HG03175 (cell line): ENCODE measurements around the gene ITGB5.
"Not testable (repeated sequence)": the region's sequence is repeated elsewhere in the genome, so short reads cannot be mapped to it uniquely, and the experiment has no call there.

ENCODE experiments used
- ATAC-seq: cut with Tn5 transposase; IDR thresholded peaks from one replicate; pipeline ENCODE4 v1.9.1; 2021; ENCODE audit warnings: mild to moderate bottlenecking, moderate library complexity; ENCODE audit not compliant: unreplicated experiment

Gene ITGB5

GRCh38 chr3:124791142-124791541 is 96.0 kb downstream of the ITGB5 start:
- ATAC-seq: no peak

DNA sequence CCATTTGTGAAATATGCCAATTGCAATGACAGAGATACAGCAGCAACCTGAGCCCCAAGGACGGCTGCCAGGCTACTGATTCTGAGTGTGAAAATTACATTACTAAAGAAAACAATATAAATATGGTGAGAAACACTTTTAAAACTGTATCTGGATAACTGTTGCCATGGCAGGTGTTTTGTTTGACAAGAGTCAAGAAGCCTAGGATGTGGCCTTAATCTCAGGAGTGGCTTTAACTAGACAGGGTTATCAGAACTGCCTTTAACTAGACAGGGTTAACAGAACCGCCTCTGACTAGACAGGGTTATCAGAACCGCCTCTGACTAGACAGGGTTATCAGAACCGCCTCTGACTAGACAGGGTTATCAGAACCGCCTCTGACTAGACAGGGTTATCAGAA is 98.1 kb downstream of the ITGB5 start:
- not testable (repeated sequence) for ATAC-seq

GRCh38 chr3:124788254-124788745 is 98.9 kb downstream of the ITGB5 start:
- no peak for ATAC-seq

GRCh38 chr3:124787476-124788195 is 99.5 kb downstream of the ITGB5 start:
- no peak for ATAC-seq

DNA sequence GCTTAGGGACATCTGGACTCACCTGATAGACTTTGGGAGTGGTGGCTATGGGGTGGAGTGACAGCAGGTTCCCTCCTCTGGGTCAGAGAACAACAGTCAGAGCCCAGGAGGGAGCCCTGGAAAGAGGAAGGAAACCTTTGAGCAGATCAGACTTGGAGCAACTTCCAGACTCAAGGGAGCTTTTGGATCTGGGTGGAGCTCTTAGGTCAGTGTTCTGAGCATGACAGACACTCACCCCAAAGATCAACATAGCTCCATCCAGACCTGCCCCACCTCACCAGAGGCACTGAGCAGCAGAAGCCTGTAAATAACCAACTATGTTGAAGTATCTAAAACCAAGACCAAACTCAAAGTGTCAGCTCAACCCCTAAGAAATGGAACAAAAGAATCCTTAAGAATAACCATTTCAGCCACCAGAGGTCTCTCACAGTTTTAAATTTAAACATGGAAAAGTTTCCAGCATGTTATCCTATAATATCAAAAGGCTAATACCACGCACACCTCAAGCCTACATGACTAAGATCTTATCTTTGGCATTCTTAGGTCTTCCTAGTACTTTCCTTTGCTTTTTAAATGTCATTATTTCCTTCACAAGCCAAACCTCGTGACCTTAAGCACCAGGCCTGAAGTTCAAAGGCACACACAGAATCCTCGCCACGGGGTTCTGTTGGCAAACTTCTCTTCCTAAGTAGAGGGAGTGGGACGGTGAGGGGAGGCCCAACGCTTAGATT is 100.5 kb downstream of the ITGB5 start:
- no peak for ATAC-seq

- no peak for ATAC-seq
Observed at GRCh38 chr3:124785973-124786372, 101.2 kb downstream of the ITGB5 start.

- peak; percentile 65 for ATAC-seq
Observed at GRCh38 chr3:124784686-124785382, 102.3 kb downstream of the ITGB5 start.

GRCh38 chr3:124783696-124784095 is 103.5 kb downstream of the ITGB5 start:
- no peak for ATAC-seq

DNA sequence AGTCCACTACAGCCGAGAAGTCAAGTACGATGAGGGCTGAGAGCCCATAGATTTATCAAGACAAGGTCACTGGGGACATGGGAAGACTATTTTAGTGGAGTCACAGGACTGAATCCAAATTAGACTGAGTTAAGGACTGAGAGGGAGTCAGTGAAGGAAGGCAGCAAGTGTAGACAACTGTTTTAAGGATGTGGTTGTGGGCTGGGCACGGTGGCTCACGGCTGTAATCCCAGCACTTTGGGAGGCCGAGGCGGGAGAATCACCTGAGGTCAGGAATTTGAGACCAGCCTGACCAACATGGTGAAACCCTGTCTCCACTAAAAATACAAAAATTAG is 104.8 kb downstream of the ITGB5 start:
- ATAC-seq: not testable (repeated sequence)

GRCh38 chr3:124781476-124782376 is 105.4 kb downstream of the ITGB5 start:
- no peak for ATAC-seq

- no peak for ATAC-seq
Observed at GRCh38 chr3:124780761-124781475, 106.2 kb downstream of the ITGB5 start.

- ATAC-seq: no peak
Observed at GRCh38 chr3:124780356-124780755, 106.8 kb downstream of the ITGB5 start.

GRCh38 chr3:124779751-124780191 is 107.4 kb downstream of the ITGB5 start:
- ATAC-seq: no peak

- ATAC-seq: no peak
Observed at GRCh38 chr3:124779116-124779515, 108.0 kb downstream of the ITGB5 start.

GRCh38 chr3:124777762-124778470 is 109.2 kb downstream of the ITGB5 start:
- no peak for ATAC-seq

DNA sequence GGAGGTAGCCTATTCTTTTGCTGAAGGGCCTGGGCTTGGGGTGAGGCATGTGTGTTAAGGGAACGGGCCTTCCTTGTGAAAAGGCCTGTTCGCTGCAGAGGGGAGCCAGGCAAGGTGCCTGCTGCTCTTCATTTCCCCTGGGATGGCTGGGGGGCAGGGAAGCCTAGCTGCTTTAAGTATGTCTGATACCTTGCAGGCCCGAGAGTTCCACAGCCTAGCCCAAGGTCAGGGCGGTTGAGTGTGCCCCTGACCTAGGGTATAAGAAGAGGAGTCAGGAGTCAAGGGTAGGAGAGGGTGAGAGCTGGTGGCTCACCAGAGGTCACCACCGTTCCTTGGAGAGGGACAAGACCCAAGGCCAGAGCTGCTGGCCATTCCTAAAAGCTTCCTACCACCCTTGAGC is 110.3 kb downstream of the ITGB5 start:
- no peak for ATAC-seq

DNA sequence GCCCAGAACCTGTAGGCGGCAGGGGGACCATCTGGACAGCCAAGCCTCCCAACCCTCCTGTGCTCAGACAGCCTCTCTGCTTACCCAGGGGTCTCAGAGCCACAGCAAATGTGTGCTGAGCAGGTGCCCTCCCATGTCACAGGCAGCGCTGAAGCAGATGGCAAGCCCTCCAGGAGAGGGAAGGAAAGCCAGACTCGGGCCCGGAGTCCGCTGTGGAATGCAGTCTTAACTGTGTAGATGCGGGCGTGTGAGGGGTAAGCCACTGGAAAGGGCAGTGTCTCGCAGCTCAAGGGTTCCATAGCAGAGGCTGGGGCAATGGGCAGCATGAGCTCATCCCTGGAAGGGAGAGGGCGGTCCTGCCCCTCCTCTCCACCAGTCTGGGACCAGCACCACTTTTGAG is 111.3 kb downstream of the ITGB5 start:
- no peak for ATAC-seq

GRCh38 chr3:124774841-124775402 is 112.2 kb downstream of the ITGB5 start:
- ATAC-seq: no peak

GRCh38 chr3:124774327-124774718 is 112.8 kb downstream of the ITGB5 start:
- ATAC-seq: no peak
